Testis (tissue), 2 donors: ENCODE data around the gene ZNG1C.
"Not testable (repeated sequence)": the region's sequence is repeated elsewhere in the genome, so short reads cannot be mapped to it uniquely, and the experiment has no call there.

Source experiments
- POLR2A ChIP-seq: fragments of 450-650 bp; IDR thresholded peaks from one replicate; pipeline ENCODE4 v1.6.1; 2017; ENCODE audit warnings: antibody characterized with exemption, mild to moderate bottlenecking, moderate library complexity
- TF ChIP-seq, protein P1 (sequence below), 3 experiments: fragments of 450-650 bp in 2 of 3; fragments of 200-600 bp in 1 of 3; sonication (generic) in 1 of 3; IDR thresholded peaks; one replicate each; pipeline ENCODE4 v1.5.1; 2016 to 2019; ENCODE audit warnings: antibody characterized with exemption in 3 of 3, mild to moderate bottlenecking in 2 of 3, moderate library complexity in 1 of 3

DNA sequence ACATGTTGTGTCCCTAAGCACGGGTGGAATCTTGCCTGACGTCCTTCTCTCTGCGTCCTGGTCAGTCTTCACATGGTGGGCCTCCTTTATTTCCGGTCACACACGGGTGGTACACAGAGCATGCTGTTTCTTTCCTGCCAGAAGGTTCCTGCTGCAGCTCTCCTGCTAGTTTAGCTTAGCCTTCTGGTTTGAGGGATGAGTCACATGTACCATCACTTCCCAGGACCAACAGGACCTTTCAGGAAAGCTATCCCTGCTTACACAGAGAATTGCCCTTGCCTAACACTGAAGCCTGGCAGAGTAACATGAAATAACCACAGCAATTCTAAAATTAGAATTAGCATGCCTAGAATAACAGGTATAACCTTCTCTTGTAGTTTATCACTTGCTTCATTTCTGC is 69.4 kb downstream of the ZNG1C start:
- TF ChIP-seq, protein P1, sequence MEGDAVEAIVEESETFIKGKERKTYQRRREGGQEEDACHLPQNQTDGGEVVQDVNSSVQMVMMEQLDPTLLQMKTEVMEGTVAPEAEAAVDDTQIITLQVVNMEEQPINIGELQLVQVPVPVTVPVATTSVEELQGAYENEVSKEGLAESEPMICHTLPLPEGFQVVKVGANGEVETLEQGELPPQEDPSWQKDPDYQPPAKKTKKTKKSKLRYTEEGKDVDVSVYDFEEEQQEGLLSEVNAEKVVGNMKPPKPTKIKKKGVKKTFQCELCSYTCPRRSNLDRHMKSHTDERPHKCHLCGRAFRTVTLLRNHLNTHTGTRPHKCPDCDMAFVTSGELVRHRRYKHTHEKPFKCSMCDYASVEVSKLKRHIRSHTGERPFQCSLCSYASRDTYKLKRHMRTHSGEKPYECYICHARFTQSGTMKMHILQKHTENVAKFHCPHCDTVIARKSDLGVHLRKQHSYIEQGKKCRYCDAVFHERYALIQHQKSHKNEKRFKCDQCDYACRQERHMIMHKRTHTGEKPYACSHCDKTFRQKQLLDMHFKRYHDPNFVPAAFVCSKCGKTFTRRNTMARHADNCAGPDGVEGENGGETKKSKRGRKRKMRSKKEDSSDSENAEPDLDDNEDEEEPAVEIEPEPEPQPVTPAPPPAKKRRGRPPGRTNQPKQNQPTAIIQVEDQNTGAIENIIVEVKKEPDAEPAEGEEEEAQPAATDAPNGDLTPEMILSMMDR (IDR thresholded peaks at IDR 0.05): not testable (repeated sequence)
- TF ChIP-seq POLR2A: not testable (repeated sequence)
